Spleen (tissue), 11 donors: Measurements from ENCODE around the gene CCDC87. TPM values are rescaled to one million over a fixed set of nuclear protein-coding genes. Genes with fewer than 3 reads are reported as not detected.
"Not testable (repeated sequence)": the region's sequence is repeated elsewhere in the genome, so short reads cannot be mapped to it uniquely, and the experiment has no call there.

Experiments
- DNase-seq: peaks from one replicate; pipeline ENCODE4 v3.0.0-alpha.2; 2020
- H3K27ac ChIP-seq, 8 donors: fragments of 200-600 bp; sonication (generic) in 7 of 8; 1 replicate in 4 of 8; 2 replicates in 4 of 8; pipeline versions ENCODE4 v1.5.0 to v1.8.0; 2016 to 2021; ENCODE audit warnings: inconsistent platforms in 4 of 8, mild to moderate bottlenecking in 4 of 8, moderate library complexity in 1 of 8
- H3K27me3 ChIP-seq, 7 donors: fragments of 200-600 bp; sonication (generic) in 6 of 7; replicated peaks in 1 of 7; 1 replicate in 4 of 7; 2 replicates in 3 of 7; pipeline versions ENCODE4 v1.5.0 to v1.8.0; 2016 to 2021; ENCODE audit warnings: inconsistent platforms in 3 of 7, mild to moderate bottlenecking in 1 of 7
- H3K36me3 ChIP-seq, 6 donors: fragments of 200-600 bp; sonication (generic) in 5 of 6; 1 replicate in 4 of 6; 2 replicates in 2 of 6; pipeline versions ENCODE4 v1.5.0 to v1.8.0; 2016 to 2021; ENCODE audit warnings: inconsistent platforms in 2 of 6
- H3K4me1 ChIP-seq, 6 donors: fragments of 200-600 bp; sonication (generic) in 5 of 6; 1 replicate in 3 of 6; 2 replicates in 3 of 6; pipeline versions ENCODE4 v1.5.0 to v1.8.0; 2016 to 2021; ENCODE audit warnings: inconsistent platforms in 3 of 6
- H3K4me3 ChIP-seq, 8 donors: fragments of 200-600 bp; sonication (generic) in 7 of 8; 1 replicate in 4 of 8; 2 replicates in 4 of 8; pipeline versions ENCODE4 v1.5.0 to v1.8.0; 2016 to 2021; ENCODE audit warnings: inconsistent platforms in 4 of 8, mild to moderate bottlenecking in 4 of 8, moderate library complexity in 2 of 8
- H3K9me3 ChIP-seq, 8 donors: fragments of 200-600 bp; sonication (generic) in 7 of 8; 1 replicate in 4 of 8; 2 replicates in 4 of 8; pipeline versions ENCODE4 v1.5.0 to v1.8.0; 2016 to 2021; ENCODE audit warnings: inconsistent platforms in 4 of 8
- POLR2A ChIP-seq, 3 donors: fragments of 450-650 bp; IDR thresholded peaks; one replicate each; pipeline ENCODE4 v1.5.1; 2017; ENCODE audit warnings: antibody characterized with exemption in 3 of 3, mild to moderate bottlenecking in 1 of 3
- POLR2AphosphoS5 ChIP-seq, 3 donors: sonication (generic); formaldehyde crosslinking; IDR thresholded peaks; one replicate each; pipeline ENCODE4 v1.5.1; 2017; ENCODE audit warnings: antibody characterized with exemption in 3 of 3
- WGBS, 5 donors: extraction: QIAGEN DNeasy Blood & Tissue Kit in 3 of 5; methylation state at CpG; one replicate each; pipeline versions ENCODE4 v1.1.5 to v1.1.7; 2013 to 2018; 5-methylcytosine and 5-hydroxymethylcytosine counted together
- intact Hi-C: fragments of 100-400 bp; cut with DNase I; formaldehyde crosslinking; loops from one replicate; pipeline ENCODE4 v1.15.0; 2023; ENCODE audit warnings: low total_unique reads
- polyA plus RNA-seq, 3 donors: library from polyadenylated mRNA; stranded (reverse); fragments of 200-250 nt; gene quantifications; one replicate each; pipeline ENCODE4 v1.2.1, GENCODE V29; 2013
- total RNA-seq, 7 donors: library from RNA; depleted of rRNA in 3 of 7; stranded (reverse); fragments of >200 nt in 3 of 7; fragmentation: NEBNext Ultra II Directional in 4 of 7; extraction: Animal tissue kit (Norgen Biotek cat#: 25700) in 4 of 7; gene quantifications; one replicate each; pipeline versions ENCODE4 v1.1.0 to v1.2.1, GENCODE V29; 2016 to 2021
- TF ChIP-seq, protein P1 (sequence below), 11 experiments: fragments of 200-600 bp in 7 of 11; fragments of 450-650 bp in 4 of 11; sonication (generic) in 4 of 11; IDR thresholded peaks in 8 of 11; conservative IDR thresholded peaks in 3 of 11; 1 replicate in 7 of 11; 2 replicates in 4 of 11; pipeline versions ENCODE4 v1.4.0 to v1.8.0; 2016 to 2021; ENCODE audit warnings: antibody characterized with exemption in 11 of 11, inconsistent platforms in 4 of 11, mild to moderate bottlenecking in 1 of 11
- donor health status: healthy with polysubstance abuse.
- donor health status: DM: no; HTN: no; CAD: no; lungs with moderate emphysema.
- donor health status: DM: no; HTN: no; CAD: no.
- donor health status: Bipolar disorder and iron deficiency.
- donor health status: healthy.
- donor health status: DM: no; HTN: no; CAD: no.
- donor health status: DM: yes; HTN: yes; CAD: no.

The CCDC87 gene
- total and polyA plus RNA-seq, 10 donors: 0.04 to 0.79 (median 0.11) TPM; not detected in 2

- Histone ChIP-seq H3K27me3 (no peaks in the 10 kb centered on the region), H3K36me3 (no peaks in the 10 kb centered on the region), H3K4me1 (peaks cover 18 to 34% (median 29%) of the 10 kb centered on the region in 6 donors), H3K4me3 (no peak overlapping the region), H3K9me3 (no peaks in the 10 kb centered on the region), H3K27ac (no peak overlapping the region)
- no peak for DNase-seq
- no peak for TF ChIP-seq POLR2A (IDR thresholded peaks at IDR 0.05)
- TF ChIP-seq, protein P1, sequence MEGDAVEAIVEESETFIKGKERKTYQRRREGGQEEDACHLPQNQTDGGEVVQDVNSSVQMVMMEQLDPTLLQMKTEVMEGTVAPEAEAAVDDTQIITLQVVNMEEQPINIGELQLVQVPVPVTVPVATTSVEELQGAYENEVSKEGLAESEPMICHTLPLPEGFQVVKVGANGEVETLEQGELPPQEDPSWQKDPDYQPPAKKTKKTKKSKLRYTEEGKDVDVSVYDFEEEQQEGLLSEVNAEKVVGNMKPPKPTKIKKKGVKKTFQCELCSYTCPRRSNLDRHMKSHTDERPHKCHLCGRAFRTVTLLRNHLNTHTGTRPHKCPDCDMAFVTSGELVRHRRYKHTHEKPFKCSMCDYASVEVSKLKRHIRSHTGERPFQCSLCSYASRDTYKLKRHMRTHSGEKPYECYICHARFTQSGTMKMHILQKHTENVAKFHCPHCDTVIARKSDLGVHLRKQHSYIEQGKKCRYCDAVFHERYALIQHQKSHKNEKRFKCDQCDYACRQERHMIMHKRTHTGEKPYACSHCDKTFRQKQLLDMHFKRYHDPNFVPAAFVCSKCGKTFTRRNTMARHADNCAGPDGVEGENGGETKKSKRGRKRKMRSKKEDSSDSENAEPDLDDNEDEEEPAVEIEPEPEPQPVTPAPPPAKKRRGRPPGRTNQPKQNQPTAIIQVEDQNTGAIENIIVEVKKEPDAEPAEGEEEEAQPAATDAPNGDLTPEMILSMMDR (IDR thresholded peaks at IDR 0.05 in 8 of 11, conservative IDR thresholded peaks at IDR 0.05 in 3 of 11): no peak
- TF ChIP-seq POLR2AphosphoS5 (IDR thresholded peaks at IDR 0.05): no peak
- intact Hi-C loops: no loop called here
- WGBS, 5 donors: 91 to 97% (median 95%) methylated on average over 7 of the region's 7 CpGs
Measured at GRCh38 chr11:66589996-66590675, 2.7 kb downstream of the CCDC87 start.

DNA sequence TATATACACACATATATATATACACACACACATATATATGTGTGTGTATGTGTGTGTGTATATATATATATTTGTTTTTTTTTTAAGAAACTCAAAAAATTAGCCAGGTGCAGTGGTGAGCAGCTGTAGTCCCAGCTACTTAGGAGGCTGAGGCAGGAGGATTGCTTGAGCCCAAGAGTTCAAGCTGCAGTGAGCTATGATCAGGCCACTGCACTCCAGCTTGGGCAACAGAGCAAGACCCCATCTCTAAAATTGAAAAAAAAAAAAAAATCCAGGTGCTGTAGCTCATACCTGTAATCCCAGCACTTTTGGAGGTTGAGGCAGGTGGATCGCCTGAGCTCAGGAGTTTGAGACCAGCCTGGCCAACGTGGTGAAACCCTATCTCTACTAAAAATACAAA, 3.5 kb downstream of the CCDC87 start:
- peaks cover 15 to 25% (median 21%) of the 10 kb centered on the region in 6 donors for H3K4me1 ChIP-seq
- H3K4me3 ChIP-seq, H3K9me3 ChIP-seq, H3K36me3 ChIP-seq, DNase-seq, intact Hi-C loops, H3K27me3 ChIP-seq, H3K27ac ChIP-seq: not testable (repeated sequence)
- WGBS, 5 donors: 63 to 82% (median 70%) methylated on average over 2 of the region's 2 CpGs

DNA sequence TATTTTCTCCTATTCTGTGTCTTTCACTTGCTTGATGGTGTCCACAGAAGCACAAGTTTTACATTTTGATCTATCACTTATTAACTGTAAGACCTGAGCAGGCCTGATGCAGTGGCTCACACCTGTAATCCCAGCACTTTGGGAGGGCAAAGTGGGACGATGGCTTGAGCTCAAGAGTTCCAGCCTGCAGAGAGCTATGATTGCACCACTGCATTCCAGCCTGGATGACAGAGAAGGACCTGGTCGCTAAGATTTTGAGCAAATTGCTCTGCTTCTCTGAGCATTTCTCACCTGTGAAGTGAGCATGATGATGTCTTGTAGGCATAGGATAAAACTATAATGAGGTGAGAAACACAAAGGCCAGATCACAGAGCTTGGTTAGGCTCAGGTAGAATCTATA, 6.7 kb downstream of the CCDC87 start:
- 63 to 79% (median 77%) methylated on average over 2 of the region's 2 CpGs for WGBS, 5 donors
- H3K9me3 ChIP-seq: peaks cover 0 to 17% (median 14%) of the 10 kb centered on the region in 8 donors
- TF ChIP-seq POLR2A (IDR thresholded peaks at IDR 0.05): no peak
- TF ChIP-seq, protein P1 (IDR thresholded peaks at IDR 0.05 in 8 of 11, conservative IDR thresholded peaks at IDR 0.05 in 3 of 11): no peak
- TF ChIP-seq POLR2AphosphoS5 (IDR thresholded peaks at IDR 0.05): no peak
- DNase-seq: no peak
- no peaks in the 10 kb centered on the region for H3K36me3 ChIP-seq
- intact Hi-C loops: no loop called here
- no peak overlapping the region for H3K4me3 ChIP-seq
- no peaks in the 10 kb centered on the region for H3K4me1 ChIP-seq
- H3K27ac ChIP-seq: no peak overlapping the region
- no peaks in the 10 kb centered on the region for H3K27me3 ChIP-seq

DNA sequence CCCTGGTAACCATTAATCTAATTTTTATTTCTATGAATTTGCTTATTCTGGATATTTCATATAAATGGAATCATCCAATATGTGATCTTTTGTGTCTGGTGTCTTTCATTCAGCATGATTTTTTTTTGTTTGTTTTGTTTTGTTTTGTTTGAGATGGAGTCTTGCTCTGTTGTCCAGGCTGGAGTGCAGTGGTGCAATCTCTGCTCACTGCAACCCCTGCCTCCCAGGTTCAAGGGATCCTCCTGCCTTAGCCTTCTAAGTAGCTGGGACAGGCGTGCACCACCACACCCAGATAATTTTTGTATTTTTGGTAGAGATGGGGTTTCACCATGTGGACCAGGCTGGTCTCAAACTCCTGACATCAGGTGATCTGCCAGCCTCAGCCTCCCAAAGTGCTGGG, 7.4 kb downstream of the CCDC87 start:
- H3K27me3 ChIP-seq, DNase-seq, H3K4me1 ChIP-seq, H3K4me3 ChIP-seq, H3K36me3 ChIP-seq, H3K27ac ChIP-seq, intact Hi-C loops: not testable (repeated sequence)
- 78 to 100% (median 88%) methylated on average over 1 of the region's 1 CpG for whole genome bisulfite sequencing, 5 donors
- H3K9me3 ChIP-seq: peaks cover 0 to 17% (median 14%) of the 10 kb centered on the region in 8 donors

GRCh38 chr11:66582565-66583147, 10.2 kb downstream of the CCDC87 start:
- WGBS, 5 donors: 75 to 87% (median 79%) methylated on average over 3 of the region's 3 CpGs
- DNase-seq, H3K27ac ChIP-seq, H3K4me3 ChIP-seq, H3K4me1 ChIP-seq, H3K27me3 ChIP-seq, H3K36me3 ChIP-seq, intact Hi-C loops: not testable (repeated sequence)
- peaks cover 0 to 17% (median 14%) of the 10 kb centered on the region in 8 donors for H3K9me3 ChIP-seq
